Measurements from ENCODE around the gene UFM1. TPM values are rescaled to one million over a fixed set of nuclear protein-coding genes. Genes with fewer than 3 reads are reported as not detected.

The UFM1 gene
- total and polyA plus RNA-seq, 2 of the 4 experiments (the other 2 are of a cell fraction) = 43.5 to 94.5 TPM

DNA sequence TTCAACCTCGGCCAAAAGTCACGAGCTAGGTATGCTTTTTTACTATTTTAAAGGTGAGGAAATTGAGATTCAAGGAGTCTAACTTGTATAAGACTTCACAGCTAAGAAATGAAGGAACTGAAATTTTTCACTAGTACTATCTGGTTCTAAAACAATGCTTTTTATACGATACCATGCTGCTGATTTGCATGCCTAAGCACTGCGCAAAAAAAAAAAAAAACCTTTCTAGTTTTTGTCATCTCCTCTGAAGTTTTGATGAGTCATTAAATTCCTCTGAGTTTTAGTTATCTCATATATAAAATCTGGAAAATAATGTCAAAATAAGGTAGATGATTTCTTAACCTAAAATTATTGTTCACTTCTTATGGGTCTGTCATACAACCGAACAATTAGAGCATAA, 28.0 kb upstream of the UFM1 start:
- dilution Hi-C loops (cut with HindIII; ENCODE audit: low sequenced_read_pairs, unreplicated experiment) = no loop called here
- WGBS, 2 experiments (ENCODE audit: extremely low coverage in 2 of 2, insufficient read length in 1 of 2) = no CpG with 5 or more reads among the region's 5 CpGs
- H3K9ac ChIP-seq (ENCODE audit: low read depth, low read length) = no peak overlapping the region

More for the DNA sequence above, 28.0 kb upstream of the UFM1 start:
- no peaks in the 10 kb centered on the region for H3K9me3 ChIP-seq (ENCODE audit: control insufficient read depth, insufficient read depth, low read length)
- no peak overlapping the region for H3K27ac ChIP-seq (ENCODE audit: insufficient read depth, low read length)
- TF ChIP-seq USF2 (IDR thresholded peaks at IDR 0.05; ENCODE audit: low read depth, low read length) (no peak), MAFK (IDR thresholded peaks at IDR 0.05; ENCODE audit: low read depth, low read length) (peak; percentile 42)
- H3K4ac ChIP-seq (ENCODE audit: low read depth, low read length) = no peak overlapping the region
- H3K27me3 ChIP-seq (ENCODE audit: control insufficient read depth, insufficient read depth, low read length) = no peaks in the 10 kb centered on the region
- in situ Hi-C loops (cut with MboI; ENCODE audit: low sequenced_read_pairs) (no loop called here), intact Hi-C loops (cut with micrococcal nuclease) (no loop called here)
- ChIA-PET CTCF (no interaction called here), POLR2A (ENCODE audit: unreplicated experiment) (no interaction called here)
- no peak overlapping the region for H3K4me2 ChIP-seq (ENCODE audit: low read depth, low read length)
- no peak overlapping the region for H3K23ac ChIP-seq (ENCODE audit: low read depth, low read length)
- H3K14ac ChIP-seq (replicated peaks; ENCODE audit: low read depth, low read length) = no peak overlapping the region
- ATAC-seq (ENCODE audit: low read depth) = no peak
- no peak overlapping the region for H4K8ac ChIP-seq (ENCODE audit: low read depth in 2 of 2, low read length in 2 of 2)
- H2BK20ac ChIP-seq (ENCODE audit: low read depth, low read length) = no peak overlapping the region
- no TSS peak for BruUV-seq (replicated peaks)
- H4K20me1 ChIP-seq (ENCODE audit: insufficient read depth, low read length) = no peaks in the 10 kb centered on the region
- no peak overlapping the region for H2AK5ac ChIP-seq (ENCODE audit: low read depth, low read length)
- H2BK15ac ChIP-seq (ENCODE audit: low read depth, low read length) = no peak overlapping the region
- no peak overlapping the region for H2BK5ac ChIP-seq (ENCODE audit: low read depth, low read length, poor library complexity, severe bottlenecking)
- no peaks in the 10 kb centered on the region for H3K36me3 ChIP-seq (ENCODE audit: control insufficient read depth, insufficient read depth, low read length)
- H3K4me1 ChIP-seq (ENCODE audit: control insufficient read depth, insufficient read depth, low read length) = no peaks in the 10 kb centered on the region
- no peak overlapping the region for H4K91ac ChIP-seq (ENCODE audit: insufficient read depth, low read depth, low read length)
- H3K9me1 ChIP-seq (ENCODE audit: insufficient read depth, low read length) = no peaks in the 10 kb centered on the region
- H2AFZ ChIP-seq (replicated peaks; ENCODE audit: low read length, poor library complexity) = no peak overlapping the region
- no peak for DNase-seq
- no peak overlapping the region for H3K56ac ChIP-seq (ENCODE audit: extremely low read depth, insufficient read depth, low read length)
- H2AK9ac ChIP-seq (replicated peaks; ENCODE audit: low read depth, low read length, poor library complexity) = no peak overlapping the region
- H2BK120ac ChIP-seq (ENCODE audit: low read depth, low read length) = no peak overlapping the region
- no peak overlapping the region for H3K4me3 ChIP-seq (ENCODE audit: insufficient read depth, low read depth, low read length)
- H3K79me1 ChIP-seq (ENCODE audit: low read depth in 1 of 2, low read length in 2 of 2) = no peaks in the 10 kb centered on the region
- no peak overlapping the region for H4K5ac ChIP-seq (ENCODE audit: low read depth, low read length)
- no peak overlapping the region for H3K18ac ChIP-seq (ENCODE audit: low read depth, low read length)
